Mammary epithelial cell (primary cell): ENCODE measurements around the gene VAV1.

Source experiments
- EZH2 ChIP-seq: IDR thresholded peaks from 2 replicates; pipeline ENCODE4 v1.6.1; 2012; ENCODE audit warnings: low read length, inconsistent platforms, borderline replicate concordance
- TF ChIP-seq, protein P1 (sequence below), 2 donors: IDR thresholded peaks in 1 of 2; conservative IDR thresholded peaks in 1 of 2; 2 replicates each; pipeline ENCODE4 v1.5.1; 2011 to 2012; ENCODE audit warnings: inconsistent platforms in 2 of 2, low read length in 2 of 2, mild to moderate bottlenecking in 2 of 2, control low read depth in 1 of 2, low read depth in 1 of 2; ENCODE audit not compliant: insufficient read depth in 1 of 2; ENCODE audit errors: extremely low read depth in 1 of 2

DNA sequence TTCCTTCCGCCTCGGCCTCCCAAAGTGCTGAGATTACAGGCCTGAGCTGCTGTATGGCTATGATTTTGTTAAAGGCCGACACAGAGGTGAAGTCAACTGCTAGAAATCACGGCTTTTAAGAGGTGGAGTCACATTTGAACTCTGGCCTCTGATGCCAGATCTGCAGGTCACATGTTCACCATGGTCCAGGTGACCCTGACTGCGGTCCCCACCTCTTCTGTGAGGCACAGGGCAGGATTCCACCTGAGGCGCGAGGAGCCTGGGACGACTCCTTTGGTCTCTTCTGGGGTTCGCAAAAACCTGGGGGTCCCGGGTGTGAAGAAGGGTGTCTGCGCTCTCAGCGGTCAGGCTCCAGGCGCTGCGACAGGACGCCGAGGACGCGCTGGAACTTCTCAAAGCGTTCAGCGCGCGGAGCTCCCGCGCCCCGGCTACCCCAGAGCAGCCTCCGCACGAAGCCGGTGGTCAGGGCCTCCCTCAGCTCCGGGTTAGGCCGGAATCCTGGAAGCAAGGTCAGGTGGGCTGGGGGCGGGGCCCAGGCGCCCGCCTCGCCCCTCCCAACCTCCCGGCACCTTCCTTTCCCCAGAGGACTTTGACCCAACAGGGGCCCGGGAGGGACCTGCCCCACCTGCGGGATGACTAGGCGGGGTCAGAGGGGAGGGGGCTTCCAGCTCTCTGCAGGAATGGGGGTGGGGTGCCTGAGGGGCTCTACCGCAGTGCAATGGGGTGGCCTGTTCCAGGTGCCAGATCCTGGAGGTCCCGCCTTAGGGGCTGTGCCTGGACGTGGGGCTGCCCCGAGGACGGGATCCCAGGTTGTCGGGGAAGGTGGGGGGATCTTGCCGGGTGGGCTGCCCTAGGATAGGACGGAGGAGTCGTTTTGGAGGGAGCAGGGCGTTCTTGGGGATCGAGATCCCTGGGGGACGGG, 20.0 kb upstream of the VAV1 start:
- TF ChIP-seq, protein P1, sequence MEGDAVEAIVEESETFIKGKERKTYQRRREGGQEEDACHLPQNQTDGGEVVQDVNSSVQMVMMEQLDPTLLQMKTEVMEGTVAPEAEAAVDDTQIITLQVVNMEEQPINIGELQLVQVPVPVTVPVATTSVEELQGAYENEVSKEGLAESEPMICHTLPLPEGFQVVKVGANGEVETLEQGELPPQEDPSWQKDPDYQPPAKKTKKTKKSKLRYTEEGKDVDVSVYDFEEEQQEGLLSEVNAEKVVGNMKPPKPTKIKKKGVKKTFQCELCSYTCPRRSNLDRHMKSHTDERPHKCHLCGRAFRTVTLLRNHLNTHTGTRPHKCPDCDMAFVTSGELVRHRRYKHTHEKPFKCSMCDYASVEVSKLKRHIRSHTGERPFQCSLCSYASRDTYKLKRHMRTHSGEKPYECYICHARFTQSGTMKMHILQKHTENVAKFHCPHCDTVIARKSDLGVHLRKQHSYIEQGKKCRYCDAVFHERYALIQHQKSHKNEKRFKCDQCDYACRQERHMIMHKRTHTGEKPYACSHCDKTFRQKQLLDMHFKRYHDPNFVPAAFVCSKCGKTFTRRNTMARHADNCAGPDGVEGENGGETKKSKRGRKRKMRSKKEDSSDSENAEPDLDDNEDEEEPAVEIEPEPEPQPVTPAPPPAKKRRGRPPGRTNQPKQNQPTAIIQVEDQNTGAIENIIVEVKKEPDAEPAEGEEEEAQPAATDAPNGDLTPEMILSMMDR (conservative IDR thresholded peaks at IDR 0.05 in 1 of 2, IDR thresholded peaks at IDR 0.05 in 1 of 2; ENCODE audit: extremely low read depth in 1 of 2, insufficient read depth in 1 of 2, low read depth in 1 of 2, low read length in 2 of 2), result no peak
- TF ChIP-seq EZH2, result no peak
